HG02852 (cell line): ENCODE data around the gene CACNA2D4.
"Not testable (repeated sequence)": the region's sequence is repeated elsewhere in the genome, so short reads cannot be mapped to it uniquely, and the experiment has no call there.

ENCODE experiments used
- ATAC-seq: cut with Tn5 transposase; IDR thresholded peaks from one replicate; pipeline ENCODE4 v1.9.1; 2021; ENCODE audit warnings: mild to moderate bottlenecking, moderate library complexity; ENCODE audit not compliant: unreplicated experiment

CACNA2D4 gene, protein sequence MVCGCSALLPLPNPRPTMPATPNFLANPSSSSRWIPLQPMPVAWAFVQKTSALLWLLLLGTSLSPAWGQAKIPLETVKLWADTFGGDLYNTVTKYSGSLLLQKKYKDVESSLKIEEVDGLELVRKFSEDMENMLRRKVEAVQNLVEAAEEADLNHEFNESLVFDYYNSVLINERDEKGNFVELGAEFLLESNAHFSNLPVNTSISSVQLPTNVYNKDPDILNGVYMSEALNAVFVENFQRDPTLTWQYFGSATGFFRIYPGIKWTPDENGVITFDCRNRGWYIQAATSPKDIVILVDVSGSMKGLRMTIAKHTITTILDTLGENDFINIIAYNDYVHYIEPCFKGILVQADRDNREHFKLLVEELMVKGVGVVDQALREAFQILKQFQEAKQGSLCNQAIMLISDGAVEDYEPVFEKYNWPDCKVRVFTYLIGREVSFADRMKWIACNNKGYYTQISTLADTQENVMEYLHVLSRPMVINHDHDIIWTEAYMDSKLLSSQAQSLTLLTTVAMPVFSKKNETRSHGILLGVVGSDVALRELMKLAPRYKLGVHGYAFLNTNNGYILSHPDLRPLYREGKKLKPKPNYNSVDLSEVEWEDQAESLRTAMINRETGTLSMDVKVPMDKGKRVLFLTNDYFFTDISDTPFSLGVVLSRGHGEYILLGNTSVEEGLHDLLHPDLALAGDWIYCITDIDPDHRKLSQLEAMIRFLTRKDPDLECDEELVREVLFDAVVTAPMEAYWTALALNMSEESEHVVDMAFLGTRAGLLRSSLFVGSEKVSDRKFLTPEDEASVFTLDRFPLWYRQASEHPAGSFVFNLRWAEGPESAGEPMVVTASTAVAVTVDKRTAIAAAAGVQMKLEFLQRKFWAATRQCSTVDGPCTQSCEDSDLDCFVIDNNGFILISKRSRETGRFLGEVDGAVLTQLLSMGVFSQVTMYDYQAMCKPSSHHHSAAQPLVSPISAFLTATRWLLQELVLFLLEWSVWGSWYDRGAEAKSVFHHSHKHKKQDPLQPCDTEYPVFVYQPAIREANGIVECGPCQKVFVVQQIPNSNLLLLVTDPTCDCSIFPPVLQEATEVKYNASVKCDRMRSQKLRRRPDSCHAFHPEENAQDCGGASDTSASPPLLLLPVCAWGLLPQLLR

GRCh38 chr12:1918081-1918883, at the start of gene CACNA2D4:
CACNA2D4 (minus strand) TSS chr12:1918652; CDS start chr12:1918473, 179 bp downstream.
- ATAC-seq = no peak

DNA sequence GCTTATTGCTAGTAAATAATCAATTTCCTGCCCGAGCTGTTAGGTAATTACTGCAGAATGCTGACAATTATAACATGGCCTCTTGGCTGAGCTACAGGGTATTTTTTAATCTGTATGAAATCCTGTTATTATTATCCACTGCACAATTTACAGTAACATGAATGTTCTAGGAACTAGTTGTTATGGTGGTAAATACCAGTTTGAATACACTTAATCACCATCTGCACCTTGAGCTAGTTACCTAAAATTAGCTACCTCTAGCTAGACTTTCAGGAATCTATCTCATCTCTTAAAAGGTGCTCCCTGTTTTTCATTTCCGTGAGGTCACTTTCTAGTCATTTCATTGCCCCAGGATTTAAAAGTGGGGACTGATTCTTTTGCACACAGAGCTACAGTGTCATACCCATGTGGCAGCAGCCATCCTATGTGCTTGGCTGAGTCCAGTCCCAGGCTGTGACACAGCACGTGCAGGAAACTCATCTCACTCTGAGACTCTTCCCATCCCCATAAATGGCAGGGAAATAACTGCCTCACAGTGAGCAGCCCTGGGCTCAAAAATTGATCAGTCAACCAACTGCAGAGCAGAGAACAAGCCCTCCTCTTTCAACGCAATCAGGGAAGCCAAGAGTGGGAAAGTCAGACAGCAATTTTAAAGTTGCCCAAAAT, 48.2 kb upstream of the CACNA2D4 start:
- no peak for ATAC-seq

DNA sequence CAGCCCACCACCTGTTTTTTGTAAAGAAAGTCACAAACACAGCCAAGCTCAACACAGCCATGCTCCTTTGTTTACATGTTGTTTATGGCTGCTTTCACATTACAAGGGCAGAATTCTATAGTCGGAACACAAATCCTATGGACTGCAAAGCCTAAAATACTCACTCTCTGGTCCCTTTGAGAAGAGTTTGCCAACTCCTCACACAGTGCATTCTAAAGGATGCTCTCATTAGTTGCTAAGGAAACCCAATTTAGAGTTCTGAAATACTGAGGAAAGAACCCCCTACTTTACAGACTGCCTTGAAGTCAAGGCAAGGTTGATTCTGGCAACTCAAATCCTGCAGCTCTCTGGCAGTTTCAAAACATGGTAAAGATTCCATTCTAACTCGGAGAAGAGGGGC, 47.5 kb upstream of the CACNA2D4 start:
- no peak for ATAC-seq

GRCh38 chr12:1962051-1963020, 43.9 kb upstream of the CACNA2D4 start:
- no peak for ATAC-seq

- ATAC-seq = no peak
Observed at GRCh38 chr12:1956716-1957115, 38.3 kb upstream of the CACNA2D4 start.

DNA sequence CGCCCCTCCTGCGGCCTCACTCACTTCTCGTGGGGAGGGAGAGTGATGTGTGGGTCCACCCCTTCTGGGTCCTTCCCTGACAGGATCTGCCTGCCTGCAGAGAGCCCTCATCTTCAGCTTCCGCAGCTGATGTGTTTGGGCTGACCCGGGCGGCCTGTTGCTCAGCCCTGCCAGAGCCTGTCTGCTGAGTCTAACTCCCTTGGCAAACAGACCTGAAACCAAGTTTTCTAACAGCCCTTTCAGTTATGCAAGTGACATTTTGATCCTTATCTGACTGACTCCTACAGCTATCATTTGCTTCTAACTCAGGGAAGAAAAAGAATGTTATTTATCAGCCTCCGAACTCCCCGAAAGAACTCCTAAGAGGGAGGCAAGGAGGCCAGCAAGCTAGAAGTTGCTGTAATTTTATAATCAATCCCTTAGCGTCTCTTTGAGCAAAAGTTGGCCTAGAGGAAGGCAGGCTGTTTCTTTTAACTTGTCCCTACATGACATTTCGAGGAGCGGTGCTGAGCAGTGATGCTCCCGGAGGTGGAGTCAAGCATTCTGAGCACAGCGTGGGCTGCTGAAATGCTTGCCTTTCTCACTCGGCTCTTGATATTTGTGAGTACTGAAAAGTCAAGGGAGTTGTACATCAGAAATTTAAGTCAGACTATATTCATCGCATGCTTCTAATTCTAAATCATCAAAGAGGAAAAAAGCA, 31.5 kb upstream of the CACNA2D4 start:
- ATAC-seq = no peak

GRCh38 chr12:1948883-1949282, 30.4 kb upstream of the CACNA2D4 start:
- no peak for ATAC-seq

DNA sequence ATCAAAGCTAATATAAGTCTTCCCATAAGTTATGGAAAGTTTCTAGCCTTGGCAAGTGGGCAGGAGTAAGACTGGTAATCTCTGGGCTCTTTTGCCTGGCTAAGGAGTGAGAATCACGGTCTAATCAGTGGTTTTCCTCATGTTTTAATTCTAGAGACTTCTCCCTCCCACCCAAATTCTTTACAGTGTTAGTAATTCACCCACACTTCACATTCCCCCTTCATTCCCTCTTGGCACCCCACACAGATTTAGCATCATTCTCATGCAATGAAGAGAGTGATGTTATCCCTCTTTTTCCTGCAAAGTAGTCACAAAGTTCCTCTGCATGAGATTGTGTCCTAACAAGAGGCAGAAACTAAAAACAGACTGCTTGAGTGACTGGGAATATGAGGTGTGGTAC, 28.6 kb upstream of the CACNA2D4 start:
- ATAC-seq = no peak

DNA sequence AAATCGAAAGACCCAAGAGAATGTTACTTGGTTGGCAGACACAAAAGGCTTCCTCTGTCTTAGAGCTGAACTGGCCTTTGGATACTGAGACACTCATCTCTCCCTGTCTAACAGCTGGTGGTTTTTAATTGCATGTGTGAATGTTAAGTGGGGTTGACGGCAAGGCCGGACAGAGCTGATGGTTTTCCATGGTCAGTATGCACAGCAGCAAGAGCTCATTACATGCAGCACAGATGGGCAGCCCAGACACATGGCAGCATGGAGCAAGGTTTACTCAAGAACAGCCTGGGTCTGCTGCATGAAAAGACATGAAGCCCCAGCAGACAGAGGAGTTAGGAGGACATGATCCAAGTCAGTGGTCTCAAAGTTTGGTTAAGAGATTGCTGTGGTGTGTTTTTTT, 27.8 kb upstream of the CACNA2D4 start:
- ATAC-seq = no peak

DNA sequence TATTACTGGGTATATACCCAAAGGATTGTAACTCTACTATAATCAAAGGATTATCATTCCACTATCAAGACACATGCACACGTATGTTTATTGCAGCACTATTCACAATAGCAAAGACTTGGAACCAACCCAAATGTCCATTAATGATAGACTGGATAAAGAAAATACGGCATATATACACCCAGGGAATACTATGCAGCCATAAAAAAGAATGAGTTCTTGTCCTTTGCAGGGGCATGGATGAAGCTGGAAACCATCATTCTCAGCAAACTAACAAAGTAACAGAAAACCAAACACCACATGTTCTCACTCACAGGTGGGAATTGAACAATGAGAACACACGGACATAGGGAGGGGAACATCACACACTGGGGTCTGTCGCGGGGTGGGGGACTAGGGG, 27.1 kb upstream of the CACNA2D4 start:
- ATAC-seq = not testable (repeated sequence)

DNA sequence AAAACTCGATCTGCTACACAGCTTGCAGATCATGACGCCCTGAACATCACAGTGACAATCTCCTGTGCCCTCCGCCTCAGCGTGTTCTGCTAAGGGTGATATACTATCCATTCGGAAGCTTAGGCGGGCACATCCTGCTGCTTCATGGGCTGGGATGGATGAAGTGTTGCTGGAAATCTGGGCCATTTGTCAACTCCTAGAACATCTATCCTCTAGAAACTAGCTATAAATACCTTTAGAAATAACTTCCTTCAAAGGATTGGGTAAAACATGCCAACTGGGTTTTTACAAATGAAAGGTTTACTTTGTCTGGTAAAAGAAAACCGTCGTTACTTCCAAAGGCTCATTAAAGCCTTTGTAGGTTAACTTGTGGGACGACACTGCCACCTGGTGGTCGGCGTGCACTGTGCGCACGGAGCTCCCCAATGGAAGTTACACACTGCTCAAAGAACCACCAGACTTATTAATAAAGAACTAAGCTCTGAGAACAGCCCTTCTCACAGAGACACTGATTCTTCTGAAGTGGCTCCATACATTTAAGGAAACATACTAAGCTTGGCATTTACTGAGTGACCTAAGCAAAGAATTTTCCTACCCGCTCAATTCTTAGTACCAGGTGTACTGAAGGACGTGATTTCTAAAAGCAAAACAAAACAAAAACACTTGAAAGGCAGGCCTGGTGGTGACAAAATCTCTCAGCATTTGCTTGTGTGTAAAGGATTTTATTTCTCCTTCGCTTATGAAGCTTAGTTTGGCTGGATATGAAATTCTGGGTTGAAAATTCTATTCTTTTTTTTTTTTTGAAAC, 21.6 kb upstream of the CACNA2D4 start:
- ATAC-seq = no peak

GRCh38 chr12:1939331-1939730, 20.9 kb upstream of the CACNA2D4 start:
- ATAC-seq = no peak

DNA sequence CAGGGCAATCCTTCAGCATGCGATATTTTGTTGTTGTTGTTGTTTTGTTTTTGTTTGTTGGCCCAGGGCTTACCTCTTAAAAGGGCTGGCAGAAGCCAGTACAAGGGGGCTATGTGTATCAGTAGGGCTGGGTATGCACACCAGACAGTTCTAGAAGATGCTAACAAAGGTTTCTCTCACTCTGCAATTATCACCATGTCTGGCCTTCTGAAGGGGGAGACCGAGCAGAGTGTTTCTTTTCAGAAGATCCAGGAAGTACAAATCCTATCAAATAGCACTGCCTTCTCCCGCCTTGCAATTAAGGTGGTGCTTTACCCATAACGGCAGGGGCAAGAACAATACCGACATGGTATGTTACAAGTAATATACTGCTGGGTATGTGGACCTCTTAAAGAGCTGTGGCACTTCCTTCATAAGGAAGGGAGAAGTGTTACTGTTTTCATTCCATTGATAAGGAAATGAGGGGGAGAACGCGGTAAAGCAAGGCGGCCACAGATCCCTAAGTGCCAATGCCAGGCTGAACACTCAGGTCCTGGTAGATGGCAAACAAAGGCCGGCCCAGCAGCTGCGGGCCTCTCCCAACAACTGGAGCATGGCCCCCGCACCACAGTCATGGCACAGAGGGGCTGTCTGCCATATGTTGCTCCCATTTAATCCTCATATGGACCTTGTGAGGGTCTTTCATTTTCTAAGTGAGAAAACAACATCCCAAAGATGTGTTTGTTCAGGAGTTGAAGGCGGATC, 19.2 kb upstream of the CACNA2D4 start:
- no peak for ATAC-seq

GRCh38 chr12:1936406-1937320, 18.2 kb upstream of the CACNA2D4 start:
- ATAC-seq = no peak

GRCh38 chr12:1935700-1936378, 17.4 kb upstream of the CACNA2D4 start:
- ATAC-seq = no peak
